ENCODE results near the gene SCAMP2.

DNA sequence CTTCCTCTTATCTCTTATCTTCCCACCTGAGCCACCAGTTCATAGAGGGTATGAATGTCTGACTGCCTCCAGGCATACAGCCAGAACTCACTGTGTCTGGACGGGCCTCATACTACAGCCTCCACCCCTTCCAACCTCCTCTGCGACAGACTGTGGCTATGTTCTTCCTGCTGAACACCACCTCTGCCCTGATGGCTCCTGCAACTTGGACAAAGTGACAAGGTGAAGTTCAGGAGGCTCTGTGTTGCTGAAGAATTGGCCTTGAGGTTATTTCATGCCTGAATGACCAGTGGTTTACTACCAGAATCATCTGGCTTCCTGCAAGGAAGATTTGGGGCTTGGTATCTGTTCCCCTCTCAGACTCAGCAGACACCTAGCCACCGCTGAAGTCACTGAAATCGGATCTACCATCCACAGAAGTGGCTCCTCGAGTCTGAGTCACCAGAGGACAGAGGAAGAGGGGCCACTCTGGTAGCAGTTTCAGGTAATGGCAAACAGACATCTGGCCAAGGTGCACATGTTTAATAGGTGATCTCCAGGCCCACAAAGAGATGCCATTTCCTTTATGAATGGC, 16.0 kb downstream of the SCAMP2 start:
- TF ChIP-seq, protein P1, sequence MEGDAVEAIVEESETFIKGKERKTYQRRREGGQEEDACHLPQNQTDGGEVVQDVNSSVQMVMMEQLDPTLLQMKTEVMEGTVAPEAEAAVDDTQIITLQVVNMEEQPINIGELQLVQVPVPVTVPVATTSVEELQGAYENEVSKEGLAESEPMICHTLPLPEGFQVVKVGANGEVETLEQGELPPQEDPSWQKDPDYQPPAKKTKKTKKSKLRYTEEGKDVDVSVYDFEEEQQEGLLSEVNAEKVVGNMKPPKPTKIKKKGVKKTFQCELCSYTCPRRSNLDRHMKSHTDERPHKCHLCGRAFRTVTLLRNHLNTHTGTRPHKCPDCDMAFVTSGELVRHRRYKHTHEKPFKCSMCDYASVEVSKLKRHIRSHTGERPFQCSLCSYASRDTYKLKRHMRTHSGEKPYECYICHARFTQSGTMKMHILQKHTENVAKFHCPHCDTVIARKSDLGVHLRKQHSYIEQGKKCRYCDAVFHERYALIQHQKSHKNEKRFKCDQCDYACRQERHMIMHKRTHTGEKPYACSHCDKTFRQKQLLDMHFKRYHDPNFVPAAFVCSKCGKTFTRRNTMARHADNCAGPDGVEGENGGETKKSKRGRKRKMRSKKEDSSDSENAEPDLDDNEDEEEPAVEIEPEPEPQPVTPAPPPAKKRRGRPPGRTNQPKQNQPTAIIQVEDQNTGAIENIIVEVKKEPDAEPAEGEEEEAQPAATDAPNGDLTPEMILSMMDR (IDR thresholded peaks at IDR 0.05; ENCODE audit: low read depth, low read length): no peak
- TF ChIP-seq MYC (IDR thresholded peaks at IDR 0.05; ENCODE audit: low read depth, low read length) (no peak), MAX (IDR thresholded peaks at IDR 0.05; ENCODE audit: low read depth, low read length) (no peak)
